Measurements from ENCODE around the gene NFIX. TPM values are rescaled to one million over a fixed set of nuclear protein-coding genes. Genes with fewer than 3 reads are reported as not detected.

Gene NFIX
- total and polyA plus RNA-seq, 5 experiments from 2014 or later = 0.68 to 8.6 (median 3.2) TPM; not detected in 1

DNA sequence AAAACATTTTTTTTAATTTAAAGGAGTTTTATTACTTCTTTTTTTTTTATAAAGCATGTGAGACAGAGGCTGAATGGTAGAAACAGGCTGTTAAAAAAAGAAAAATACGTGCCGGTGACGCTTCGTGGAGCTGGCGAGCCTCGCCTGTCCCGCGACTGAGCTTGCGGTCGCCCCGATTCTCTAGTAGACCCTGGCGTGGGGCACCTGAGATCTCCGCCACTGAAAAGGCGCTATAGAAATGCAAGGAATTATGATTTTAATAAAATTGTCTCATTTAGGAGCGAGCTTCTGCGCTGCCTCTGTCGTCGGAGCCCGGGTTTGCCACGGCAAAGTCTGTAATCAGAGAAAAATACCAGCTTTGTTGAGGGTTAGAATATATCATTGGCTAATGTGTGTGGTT, 18.4 kb downstream of the NFIX start:
- no peak for DNase-seq

GRCh38 chr19:13014101-13014920, 19.0 kb downstream of the NFIX start:
- DNase-seq (no peak), ATAC-seq (peak in 1 of 2 donors; percentile 18)
- Mint-ChIP-seq H3K9me3 (no peaks in the 10 kb centered on the region), H3K27me3 (peaks cover 20 to 75% (median 49%) of the 10 kb centered on the region in 5 donors), H3K4me1 (peaks cover 25 to 39% (median 32%) of the 10 kb centered on the region in 4 donors), H3K4me3 (peak overlapping the region; percentile 85 to 98 (median 92)), H3K36me3 (peaks cover 0 to 6% (median 0%) of the 10 kb centered on the region in 3 donors), H3K27ac (peak overlapping the region in 3 of 10 donors; percentile 31 to 74 (median 63))
- POLR2A ChIA-PET = interaction anchor here (1.1 kb wide), 2 partner anchors 14 to 47 kb away, joined by 3 to 4 read pairs; no protein-coding TSS in a partner anchor

More for the DNA sequence above, 18.4 kb downstream of the NFIX start:
- peak; percentile 22 to 35 for ATAC-seq
- H3K27me3 Mint-ChIP-seq = peaks cover 20 to 81% (median 50%) of the 10 kb centered on the region in 5 donors
- peaks cover 25 to 39% (median 32%) of the 10 kb centered on the region in 4 donors for H3K4me1 Mint-ChIP-seq
- H3K36me3 Mint-ChIP-seq = peaks cover 0 to 10% (median 4%) of the 10 kb centered on the region in 3 donors
- POLR2A ChIA-PET = interaction anchor here (1.1 kb wide), 2 partner anchors 13 to 48 kb away, joined by 3 to 4 read pairs; no protein-coding TSS in a partner anchor
- peak overlapping the region in 1 of 10 donors; percentile 74 for H3K27ac Mint-ChIP-seq
- H3K9me3 Mint-ChIP-seq = no peaks in the 10 kb centered on the region
- H3K4me3 Mint-ChIP-seq = peak overlapping the region; percentile 85 to 98 (median 92)

DNA sequence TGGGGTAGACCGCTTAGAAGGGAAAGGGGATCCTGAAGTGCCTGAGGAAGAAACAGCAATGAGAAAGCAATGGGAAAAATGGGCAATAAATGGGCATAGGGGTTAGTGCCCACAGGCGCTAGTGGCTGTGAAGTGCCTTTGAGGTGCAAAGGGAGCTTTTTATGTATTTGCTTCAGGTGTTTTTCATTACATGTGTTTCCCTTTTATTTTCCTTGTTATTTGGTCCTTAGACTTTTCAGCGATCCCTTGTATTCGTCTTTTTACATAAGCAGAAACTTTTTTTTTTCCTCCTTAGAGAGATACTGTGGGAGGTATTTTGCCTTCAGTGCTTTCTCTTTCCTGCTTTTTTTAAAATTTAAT, 19.6 kb downstream of the NFIX start:
- Mint-ChIP-seq H3K4me1 (peaks cover 25 to 39% (median 32%) of the 10 kb centered on the region in 4 donors), H3K4me3 (peak overlapping the region in 7 of 10 donors; percentile 11 to 98 (median 46)), H3K9me3 (no peaks in the 10 kb centered on the region), H3K27ac (peak overlapping the region in 3 of 10 donors; percentile 25 to 63 (median 31)), H3K27me3 (peaks cover 20 to 70% (median 48%) of the 10 kb centered on the region in 5 donors), H3K36me3 (peaks cover 0 to 6% (median 0%) of the 10 kb centered on the region in 3 donors)
- POLR2A ChIA-PET = no interaction called here
- ATAC-seq (no peak), DNase-seq (no peak)

- Mint-ChIP-seq H3K9me3 (no peaks in the 10 kb centered on the region), H3K27me3 (peaks cover 19 to 63% (median 47%) of the 10 kb centered on the region in 5 donors), H3K4me3 (peak overlapping the region in 3 of 10 donors; percentile 3 to 59 (median 10)), H3K36me3 (peaks cover 0 to 6% (median 0%) of the 10 kb centered on the region in 3 donors), H3K27ac (no peak overlapping the region), H3K4me1 (peaks cover 21 to 39% (median 30%) of the 10 kb centered on the region in 4 donors)
- DNase-seq (no peak), ATAC-seq (no peak)
- POLR2A ChIA-PET = no interaction called here
Observed at GRCh38 chr19:13015361-13016223, 20.3 kb downstream of the NFIX start.

DNA sequence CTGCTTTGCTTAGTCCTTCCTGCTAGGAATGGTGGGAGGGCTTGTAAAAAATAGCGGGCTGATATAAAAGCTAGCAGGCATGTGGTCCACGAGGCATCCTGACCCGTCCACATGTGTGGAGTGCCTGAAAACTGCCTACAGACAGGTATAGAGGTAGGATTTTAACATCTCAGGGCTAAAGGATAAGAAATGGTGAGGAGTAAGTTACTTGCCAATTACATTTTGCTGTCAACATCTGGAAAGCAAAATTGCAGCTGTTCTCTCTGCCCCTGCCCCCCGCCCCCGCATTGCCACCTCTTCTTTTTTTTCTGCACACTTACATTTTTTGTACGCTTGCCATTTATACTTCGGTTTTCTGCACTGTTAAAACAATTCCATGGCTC, 21.0 kb downstream of the NFIX start:
- Mint-ChIP-seq H3K9me3 (no peaks in the 10 kb centered on the region), H3K4me3 (no peak overlapping the region), H3K4me1 (peaks cover 18 to 39% (median 30%) of the 10 kb centered on the region in 4 donors), H3K27ac (no peak overlapping the region), H3K27me3 (peaks cover 19 to 57% (median 45%) of the 10 kb centered on the region in 5 donors), H3K36me3 (peaks cover 0 to 6% (median 0%) of the 10 kb centered on the region in 3 donors)
- DNase-seq (no peak), ATAC-seq (no peak)
- POLR2A ChIA-PET = no interaction called here

GRCh38 chr19:13016628-13017305, 21.5 kb downstream of the NFIX start:
- POLR2A ChIA-PET = no interaction called here
- peaks cover 13 to 36% (median 27%) of the 10 kb centered on the region in 4 donors for H3K4me1 Mint-ChIP-seq
- H3K4me3 Mint-ChIP-seq = no peak overlapping the region
- no peaks in the 10 kb centered on the region for H3K9me3 Mint-ChIP-seq
- H3K27me3 Mint-ChIP-seq = peaks cover 16 to 51% (median 44%) of the 10 kb centered on the region in 5 donors
- peaks cover 0 to 2% (median 0%) of the 10 kb centered on the region in 3 donors for H3K36me3 Mint-ChIP-seq
- ATAC-seq (no peak), DNase-seq (no peak)
- no peak overlapping the region for H3K27ac Mint-ChIP-seq

DNA sequence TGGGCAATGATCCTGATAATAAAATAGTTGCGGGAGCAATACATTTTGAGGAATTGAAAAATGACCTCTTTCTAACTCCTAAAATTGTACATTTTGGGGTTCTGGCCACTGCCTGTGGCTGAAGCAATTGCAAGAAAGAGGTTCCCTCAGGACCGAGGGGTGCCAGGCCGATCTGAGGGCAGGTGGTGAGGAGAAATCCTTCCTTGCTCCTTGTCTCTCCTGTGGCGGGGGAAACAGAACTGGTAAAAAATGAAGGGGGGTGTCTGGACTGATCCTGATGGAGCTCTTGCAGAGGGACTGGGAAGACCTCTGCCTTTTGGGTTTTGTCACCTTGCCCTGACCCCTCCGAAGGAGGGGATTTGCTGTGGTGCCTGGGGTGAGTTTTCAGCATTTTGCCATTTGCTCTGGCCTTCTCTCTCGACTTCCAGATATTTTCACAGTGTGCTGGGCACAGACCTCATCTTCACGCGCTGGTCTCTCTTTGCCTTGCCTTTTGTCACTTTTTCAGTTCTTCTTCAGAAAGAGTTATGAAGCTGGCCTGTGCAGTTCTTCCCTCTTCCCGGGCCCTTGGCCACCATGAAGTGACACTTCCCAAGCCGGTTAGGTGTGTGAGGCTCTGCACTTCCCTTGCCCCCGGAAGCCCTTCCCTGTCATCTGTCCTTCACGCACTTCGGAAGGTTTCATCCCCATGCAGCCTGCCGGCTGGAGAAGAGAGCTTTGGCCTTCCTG, 22.2 kb downstream of the NFIX start:
- Mint-ChIP-seq H3K27ac (no peak overlapping the region), H3K36me3 (peaks cover 0 to 2% (median 0%) of the 10 kb centered on the region in 3 donors), H3K4me3 (no peak overlapping the region), H3K4me1 (peaks cover 15 to 41% (median 27%) of the 10 kb centered on the region in 4 donors), H3K9me3 (no peaks in the 10 kb centered on the region), H3K27me3 (peaks cover 16 to 47% (median 44%) of the 10 kb centered on the region in 5 donors)
- POLR2A ChIA-PET = no interaction called here
- ATAC-seq (no peak), DNase-seq (no peak)

GRCh38 chr19:13018035-13018914, 23.0 kb downstream of the NFIX start:
- DNase-seq (no peak), ATAC-seq (no peak)
- Mint-ChIP-seq H3K27ac (no peak overlapping the region), H3K36me3 (no peaks in the 10 kb centered on the region), H3K4me3 (no peak overlapping the region), H3K9me3 (no peaks in the 10 kb centered on the region), H3K4me1 (peaks cover 14 to 39% (median 25%) of the 10 kb centered on the region in 4 donors), H3K27me3 (peaks cover 11 to 44% (median 40%) of the 10 kb centered on the region in 5 donors)
- POLR2A ChIA-PET = no interaction called here

DNA sequence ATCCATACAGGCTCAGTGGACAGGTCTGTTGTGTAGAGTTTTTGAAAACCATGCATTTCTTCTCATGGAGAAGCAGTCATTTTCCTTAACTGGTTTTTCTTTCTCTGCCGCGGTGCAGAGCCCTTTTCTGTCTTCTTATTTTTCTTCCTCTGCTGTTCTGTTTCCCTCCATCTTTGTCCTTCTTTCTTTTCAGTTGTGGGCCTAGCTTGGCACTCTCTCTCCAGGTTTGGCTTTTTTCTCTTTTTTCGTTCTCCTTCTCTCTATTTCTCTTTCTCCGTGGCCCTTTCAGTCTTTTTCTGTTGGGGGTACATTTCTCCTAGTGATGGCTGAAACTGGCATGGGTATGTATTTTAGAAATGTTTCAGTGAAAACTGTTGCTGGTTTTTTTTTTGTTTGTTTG, 24.1 kb downstream of the NFIX start:
- Mint-ChIP-seq H3K27ac (no peak overlapping the region), H3K9me3 (no peaks in the 10 kb centered on the region), H3K27me3 (peaks cover 9 to 46% (median 36%) of the 10 kb centered on the region in 5 donors), H3K4me3 (no peak overlapping the region), H3K36me3 (peaks cover 1 to 3% (median 3%) of the 10 kb centered on the region in 3 donors), H3K4me1 (peaks cover 13 to 39% (median 24%) of the 10 kb centered on the region in 4 donors)
- ATAC-seq (no peak), DNase-seq (no peak)
- POLR2A ChIA-PET = no interaction called here

GRCh38 chr19:13020002-13020414, 24.7 kb downstream of the NFIX start:
- Mint-ChIP-seq H3K36me3 (peaks cover 5 to 6% (median 6%) of the 10 kb centered on the region in 3 donors), H3K4me3 (no peak overlapping the region), H3K27me3 (peaks cover 8 to 46% (median 33%) of the 10 kb centered on the region in 5 donors), H3K4me1 (peaks cover 11 to 36% (median 29%) of the 10 kb centered on the region in 4 donors), H3K27ac (no peak overlapping the region), H3K9me3 (no peaks in the 10 kb centered on the region)
- DNase-seq (no peak), ATAC-seq (no peak)
- POLR2A ChIA-PET = no interaction called here
